PC-9 (cell line): ENCODE results near the gene SNX14.
"Not testable (repeated sequence)": the region's sequence is repeated elsewhere in the genome, so short reads cannot be mapped to it uniquely, and the experiment has no call there.

ENCODE experiments used
- EZH2 ChIP-seq: fragments of 200-600 bp; sonication (generic); IDR thresholded peaks from 2 replicates; pipeline ENCODE4 v1.8.0; 2017; ENCODE audit warnings: antibody characterized with exemption, low read depth
- TF ChIP-seq, protein P1 (sequence below): fragments of 200-600 bp; sonication (generic); conservative IDR thresholded peaks from 2 replicates; pipeline ENCODE4 v1.6.1; 2017; ENCODE audit warnings: mixed run types, antibody characterized with exemption, mild to moderate bottlenecking, moderate library complexity

DNA sequence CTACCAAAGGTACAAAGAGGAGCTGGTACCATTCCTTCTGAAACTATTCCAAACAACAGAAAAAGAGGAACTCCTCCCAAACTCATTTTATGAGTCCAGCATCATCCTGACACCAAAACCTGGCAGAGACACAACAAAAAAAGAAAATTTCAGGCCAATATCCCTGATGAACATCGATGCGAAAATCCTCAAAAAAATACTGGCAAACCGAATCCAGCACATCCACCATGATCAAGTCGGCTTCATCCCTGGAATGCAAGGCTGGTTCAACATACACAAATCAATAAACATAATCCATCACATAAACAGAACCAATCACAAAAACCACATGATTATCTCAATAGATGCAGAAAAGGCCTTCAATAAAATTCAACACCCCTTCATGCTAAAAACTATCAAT lies 10.8 kb downstream of the SNX14 start:
- TF ChIP-seq, protein P1, sequence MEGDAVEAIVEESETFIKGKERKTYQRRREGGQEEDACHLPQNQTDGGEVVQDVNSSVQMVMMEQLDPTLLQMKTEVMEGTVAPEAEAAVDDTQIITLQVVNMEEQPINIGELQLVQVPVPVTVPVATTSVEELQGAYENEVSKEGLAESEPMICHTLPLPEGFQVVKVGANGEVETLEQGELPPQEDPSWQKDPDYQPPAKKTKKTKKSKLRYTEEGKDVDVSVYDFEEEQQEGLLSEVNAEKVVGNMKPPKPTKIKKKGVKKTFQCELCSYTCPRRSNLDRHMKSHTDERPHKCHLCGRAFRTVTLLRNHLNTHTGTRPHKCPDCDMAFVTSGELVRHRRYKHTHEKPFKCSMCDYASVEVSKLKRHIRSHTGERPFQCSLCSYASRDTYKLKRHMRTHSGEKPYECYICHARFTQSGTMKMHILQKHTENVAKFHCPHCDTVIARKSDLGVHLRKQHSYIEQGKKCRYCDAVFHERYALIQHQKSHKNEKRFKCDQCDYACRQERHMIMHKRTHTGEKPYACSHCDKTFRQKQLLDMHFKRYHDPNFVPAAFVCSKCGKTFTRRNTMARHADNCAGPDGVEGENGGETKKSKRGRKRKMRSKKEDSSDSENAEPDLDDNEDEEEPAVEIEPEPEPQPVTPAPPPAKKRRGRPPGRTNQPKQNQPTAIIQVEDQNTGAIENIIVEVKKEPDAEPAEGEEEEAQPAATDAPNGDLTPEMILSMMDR = not testable (repeated sequence)
- TF ChIP-seq EZH2 = not testable (repeated sequence)
